ENCODE measurements around the gene GNG7.

DNA sequence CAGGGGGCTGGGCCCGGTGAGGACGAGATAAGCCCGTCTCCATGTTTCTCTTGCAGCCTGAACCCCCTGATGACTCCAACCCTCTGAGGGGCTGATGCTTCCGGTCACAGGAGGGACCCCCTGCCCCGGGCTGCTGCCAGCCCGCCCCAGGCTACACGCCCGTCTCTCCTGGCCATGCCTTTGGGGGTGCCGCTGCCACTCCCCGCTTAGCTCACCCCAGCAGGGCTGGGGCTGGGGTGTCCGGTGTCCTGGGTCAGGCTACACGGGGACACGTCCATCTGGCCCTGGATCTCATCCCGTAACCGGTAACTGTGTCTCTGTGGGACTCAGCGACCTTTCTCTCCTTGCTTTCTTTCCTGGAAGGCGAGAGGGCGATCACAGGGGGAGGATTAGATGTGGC is 185.8 kb downstream of the GNG7 start:
- no peak for TF ChIP-seq ZFP30 (CRISPR knock-in tag; IDR thresholded peaks at IDR 0.05)
- TF ChIP-seq, protein P1, sequence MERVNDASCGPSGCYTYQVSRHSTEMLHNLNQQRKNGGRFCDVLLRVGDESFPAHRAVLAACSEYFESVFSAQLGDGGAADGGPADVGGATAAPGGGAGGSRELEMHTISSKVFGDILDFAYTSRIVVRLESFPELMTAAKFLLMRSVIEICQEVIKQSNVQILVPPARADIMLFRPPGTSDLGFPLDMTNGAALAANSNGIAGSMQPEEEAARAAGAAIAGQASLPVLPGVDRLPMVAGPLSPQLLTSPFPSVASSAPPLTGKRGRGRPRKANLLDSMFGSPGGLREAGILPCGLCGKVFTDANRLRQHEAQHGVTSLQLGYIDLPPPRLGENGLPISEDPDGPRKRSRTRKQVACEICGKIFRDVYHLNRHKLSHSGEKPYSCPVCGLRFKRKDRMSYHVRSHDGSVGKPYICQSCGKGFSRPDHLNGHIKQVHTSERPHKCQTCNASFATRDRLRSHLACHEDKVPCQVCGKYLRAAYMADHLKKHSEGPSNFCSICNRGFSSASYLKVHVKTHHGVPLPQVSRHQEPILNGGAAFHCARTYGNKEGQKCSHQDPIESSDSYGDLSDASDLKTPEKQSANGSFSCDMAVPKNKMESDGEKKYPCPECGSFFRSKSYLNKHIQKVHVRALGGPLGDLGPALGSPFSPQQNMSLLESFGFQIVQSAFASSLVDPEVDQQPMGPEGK (CRISPR knock-in tag; IDR thresholded peaks at IDR 0.05; ENCODE audit: borderline replicate concordance), result no peak
- no peak for TF ChIP-seq ZNF8 (CRISPR knock-in tag; IDR thresholded peaks at IDR 0.05)
